ENCODE measurements around the gene GALM.

GRCh38 chr2:38734299-38735058 lies 68.6 kb downstream of the GALM start:
- no peak for TF ChIP-seq POLR2A (IDR thresholded peaks at IDR 0.05; ENCODE audit: low read length)
- no peak for TF ChIP-seq GATA1 (IDR thresholded peaks at IDR 0.05; ENCODE audit: low read depth, low read length)
